Ovary (tissue), 3 donors: ENCODE results near the gene S1PR5.

Experiments
- EP300 ChIP-seq: sonication (generic); formaldehyde crosslinking; IDR thresholded peaks from one replicate; pipeline ENCODE4 v1.6.1; 2017; ENCODE audit warnings: antibody characterized with exemption
- POLR2A ChIP-seq: fragments of 450-650 bp; IDR thresholded peaks from one replicate; pipeline ENCODE4 v1.6.1; 2017; ENCODE audit warnings: antibody characterized with exemption, mild to moderate bottlenecking, moderate library complexity
- TF ChIP-seq, protein P1 (sequence below), 3 donors: fragments of 450-650 bp in 2 of 3; fragments of 200-600 bp in 1 of 3; IDR thresholded peaks; one replicate each; pipeline versions ENCODE4 v1.5.1 to v1.8.0; 2016 to 2022; ENCODE audit warnings: antibody characterized with exemption in 3 of 3, mild to moderate bottlenecking in 1 of 3
- donor health status: DM: no; HTN: no; CAD: no.

DNA sequence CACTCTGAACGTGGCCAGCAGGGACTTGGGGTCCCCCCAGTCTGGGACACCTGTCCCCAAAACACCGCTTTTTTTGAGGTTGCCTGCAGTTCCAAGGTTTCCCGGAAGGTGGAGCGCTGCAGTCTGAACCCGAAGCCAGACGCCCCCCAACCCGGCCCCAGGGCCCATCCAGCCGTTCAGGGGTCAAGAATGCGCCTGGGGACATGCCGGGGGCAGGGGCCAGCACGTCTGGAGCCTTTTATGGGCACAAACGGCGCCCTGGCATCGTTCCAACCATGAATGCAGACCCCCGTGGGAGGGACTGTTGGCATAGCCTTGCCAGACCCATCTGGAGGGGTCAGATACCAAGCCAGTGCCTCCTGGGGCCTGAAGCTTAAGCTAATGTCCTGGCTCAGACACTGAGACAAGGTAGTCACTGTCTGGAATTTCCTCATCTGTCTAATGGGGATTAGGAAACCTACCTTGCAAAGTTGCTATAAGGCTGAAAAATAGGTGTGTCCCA, 6.9 kb downstream of the S1PR5 start:
- TF ChIP-seq, protein P1, sequence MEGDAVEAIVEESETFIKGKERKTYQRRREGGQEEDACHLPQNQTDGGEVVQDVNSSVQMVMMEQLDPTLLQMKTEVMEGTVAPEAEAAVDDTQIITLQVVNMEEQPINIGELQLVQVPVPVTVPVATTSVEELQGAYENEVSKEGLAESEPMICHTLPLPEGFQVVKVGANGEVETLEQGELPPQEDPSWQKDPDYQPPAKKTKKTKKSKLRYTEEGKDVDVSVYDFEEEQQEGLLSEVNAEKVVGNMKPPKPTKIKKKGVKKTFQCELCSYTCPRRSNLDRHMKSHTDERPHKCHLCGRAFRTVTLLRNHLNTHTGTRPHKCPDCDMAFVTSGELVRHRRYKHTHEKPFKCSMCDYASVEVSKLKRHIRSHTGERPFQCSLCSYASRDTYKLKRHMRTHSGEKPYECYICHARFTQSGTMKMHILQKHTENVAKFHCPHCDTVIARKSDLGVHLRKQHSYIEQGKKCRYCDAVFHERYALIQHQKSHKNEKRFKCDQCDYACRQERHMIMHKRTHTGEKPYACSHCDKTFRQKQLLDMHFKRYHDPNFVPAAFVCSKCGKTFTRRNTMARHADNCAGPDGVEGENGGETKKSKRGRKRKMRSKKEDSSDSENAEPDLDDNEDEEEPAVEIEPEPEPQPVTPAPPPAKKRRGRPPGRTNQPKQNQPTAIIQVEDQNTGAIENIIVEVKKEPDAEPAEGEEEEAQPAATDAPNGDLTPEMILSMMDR (IDR thresholded peaks at IDR 0.05): peak in 1 of 3 donors; percentile 13
- TF ChIP-seq POLR2A (no peak), EP300 (no peak)
